SIG-M5 (cell line): ENCODE data around the gene PPM1M.

Experiments used
- DNase-seq: peaks from one replicate; lab custom pipeline; 2025; lab: John Stamatoyannopoulos, UW

Gene PPM1M

GRCh38 chr3:52245322-52246263 is at the start of gene PPM1M:
PPM1M (plus strand) TSS chr3:52245759; CDS start chr3:52245825, 66 bp downstream.
- DNase-seq = no peak

GRCh38 chr3:52195823-52196331 is 49.7 kb upstream of the PPM1M start:
- peak; percentile 51 for DNase-seq

GRCh38 chr3:52196977-52197376 is 48.6 kb upstream of the PPM1M start:
- DNase-seq = no peak

- DNase-seq = no peak
Observed at GRCh38 chr3:52197499-52197841, 48.1 kb upstream of the PPM1M start.

- peak; percentile 12 for DNase-seq
Observed at GRCh38 chr3:52197842-52198625, 47.5 kb upstream of the PPM1M start, which contains the start of gene ALAS1. ALAS1 (plus strand) TSS chr3:52198160; CDS start chr3:52199242, 1,082 bp downstream.

GRCh38 chr3:52198643-52199608 is 46.6 kb upstream of the PPM1M start:
- DNase-seq = no peak

- DNase-seq = no peak
Observed at GRCh38 chr3:52200981-52201679, 44.4 kb upstream of the PPM1M start.

- DNase-seq = peak; percentile 44
Observed at GRCh38 chr3:52202384-52203077, 43.0 kb upstream of the PPM1M start.

- no peak for DNase-seq
Observed at GRCh38 chr3:52203701-52204100, 41.9 kb upstream of the PPM1M start.

- DNase-seq = no peak
Observed at GRCh38 chr3:52204337-52205073, 41.1 kb upstream of the PPM1M start.

GRCh38 chr3:52205727-52206372 is 39.7 kb upstream of the PPM1M start:
- DNase-seq = no peak

- DNase-seq = no peak
Observed at GRCh38 chr3:52208556-52208955, 37.0 kb upstream of the PPM1M start.

- DNase-seq = no peak
Observed at GRCh38 chr3:52210037-52210436, 35.5 kb upstream of the PPM1M start.

GRCh38 chr3:52210550-52211046 is 35.0 kb upstream of the PPM1M start:
- peak; percentile 80 for DNase-seq

- no peak for DNase-seq
Observed at GRCh38 chr3:52211268-52211891, 34.2 kb upstream of the PPM1M start.

- DNase-seq = no peak
Observed at GRCh38 chr3:52213005-52213404, 32.6 kb upstream of the PPM1M start.

- no peak for DNase-seq
Observed at GRCh38 chr3:52213901-52214300, 31.7 kb upstream of the PPM1M start.

GRCh38 chr3:52215351-52215750 is 30.2 kb upstream of the PPM1M start:
- no peak for DNase-seq
